ENCODE measurements around the gene ASTN2.

The ASTN2 gene

GRCh38 chr9:117293206-117294114 is 121.4 kb downstream of the ASTN2 start:
- no peak for DNase-seq

DNA sequence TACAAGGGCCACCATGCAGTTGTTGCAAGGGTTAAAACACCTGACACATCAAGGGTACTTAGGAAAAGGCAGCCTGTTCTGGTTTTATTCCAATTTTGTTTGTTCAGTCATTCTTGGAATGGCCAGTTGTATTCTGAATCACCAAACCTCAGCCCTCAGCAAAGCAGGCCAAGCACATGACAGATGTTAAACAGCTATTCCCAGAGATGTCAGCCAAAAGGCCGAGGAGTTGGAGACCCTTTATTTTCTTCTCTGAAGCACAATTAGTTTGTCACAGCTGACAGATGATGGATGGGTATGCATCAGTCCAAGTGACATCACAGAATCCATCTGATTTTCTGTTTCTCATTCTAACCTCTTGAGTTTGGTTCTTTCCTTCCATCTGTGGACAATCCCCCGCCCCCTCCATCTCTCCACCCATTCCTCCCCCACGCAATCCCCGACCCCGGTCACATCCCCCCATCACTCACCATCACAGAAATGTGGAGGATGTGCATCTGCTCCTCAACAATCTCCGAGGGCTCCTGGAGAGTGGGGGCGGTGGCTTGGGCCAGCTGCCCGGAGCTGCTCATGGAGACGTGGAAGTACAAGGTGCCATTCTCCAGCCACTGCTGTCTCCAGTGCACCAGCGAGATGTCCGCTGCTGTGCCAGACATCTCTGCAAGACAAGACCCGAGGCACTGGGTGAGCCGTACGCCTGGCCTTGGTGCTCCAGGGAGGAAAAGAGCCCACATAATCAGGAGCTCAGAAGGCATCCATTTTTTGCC is 123.8 kb downstream of the ASTN2 start:
- no peak for DNase-seq

DNA sequence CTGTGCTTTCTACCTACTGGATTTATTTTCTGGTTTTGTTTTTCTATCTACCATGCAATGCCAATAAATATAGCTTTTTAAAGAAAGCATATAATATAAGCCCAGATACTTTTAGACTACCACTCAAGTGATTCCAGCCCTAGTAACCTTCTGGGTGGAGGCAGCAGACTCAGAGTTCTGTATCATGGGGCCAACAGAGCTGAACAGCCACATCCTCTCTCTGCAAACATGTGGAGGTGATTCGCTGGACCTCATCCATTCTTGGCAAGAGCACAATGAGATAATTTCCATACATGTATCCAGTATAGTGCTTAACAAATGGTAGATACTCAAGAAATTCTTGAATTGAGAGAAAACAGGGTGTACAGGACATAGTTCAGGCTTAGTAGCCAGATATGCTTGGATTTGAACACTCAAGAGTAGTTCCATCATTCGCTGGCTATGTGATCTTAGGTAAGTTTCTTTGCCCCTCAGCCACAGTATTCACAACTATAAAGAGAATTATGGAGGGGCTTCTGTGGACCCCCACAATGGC is 124.5 kb downstream of the ASTN2 start:
- no peak for DNase-seq

DNA sequence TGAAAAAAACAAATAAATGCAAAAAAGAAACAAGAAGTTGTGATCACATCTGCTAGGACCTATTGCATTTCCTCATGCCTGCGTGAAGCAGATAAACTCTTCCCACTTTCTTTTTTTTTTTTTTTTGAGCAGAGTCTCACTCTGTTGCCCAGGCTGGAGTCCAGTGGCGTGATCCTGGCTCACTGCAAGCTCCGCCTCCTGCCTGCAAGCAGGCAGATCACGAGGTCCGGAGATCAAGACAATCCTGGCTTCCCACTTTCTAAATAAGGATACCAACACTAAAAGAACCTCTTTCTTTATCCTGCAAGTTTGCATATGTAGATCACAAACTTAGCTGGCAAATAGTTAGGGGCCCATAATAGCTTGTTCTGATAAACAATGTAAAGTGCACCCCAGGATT is 128.6 kb downstream of the ASTN2 start:
- no peak for DNase-seq

GRCh38 chr9:117284414-117284813 is 130.4 kb downstream of the ASTN2 start:
- DNase-seq = no peak

- DNase-seq = no peak
Measured at GRCh38 chr9:117282541-117282940, 132.3 kb downstream of the ASTN2 start.

DNA sequence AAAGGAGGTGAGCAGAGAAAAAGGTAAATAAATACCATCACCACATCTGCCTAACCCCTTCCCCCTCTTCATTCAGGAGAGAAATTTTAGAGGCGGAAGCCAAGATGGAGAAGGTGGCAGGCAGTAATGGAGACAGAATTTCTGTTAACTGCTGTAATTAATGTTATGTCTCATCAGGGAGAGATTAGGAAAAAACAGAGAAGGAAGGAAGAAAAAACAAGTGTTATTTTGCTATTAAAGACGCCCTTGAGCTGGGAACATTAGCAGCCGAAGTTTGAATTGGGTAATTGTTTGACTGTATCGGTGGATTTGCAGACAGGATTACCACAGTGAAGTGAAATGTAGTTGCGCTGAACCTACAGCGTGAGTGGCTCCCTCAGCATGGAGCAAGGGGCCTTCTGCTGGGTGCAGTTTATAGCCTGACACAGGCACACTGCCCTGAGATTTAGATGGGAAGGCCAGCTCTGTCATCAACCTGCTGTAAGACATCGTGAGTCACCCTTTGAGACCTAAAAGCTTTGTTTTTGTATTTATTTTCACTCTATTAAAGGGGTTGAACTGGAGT is 136.3 kb downstream of the ASTN2 start:
- no peak for DNase-seq

GRCh38 chr9:117278020-117278419 is 136.8 kb downstream of the ASTN2 start:
- DNase-seq = no peak

DNA sequence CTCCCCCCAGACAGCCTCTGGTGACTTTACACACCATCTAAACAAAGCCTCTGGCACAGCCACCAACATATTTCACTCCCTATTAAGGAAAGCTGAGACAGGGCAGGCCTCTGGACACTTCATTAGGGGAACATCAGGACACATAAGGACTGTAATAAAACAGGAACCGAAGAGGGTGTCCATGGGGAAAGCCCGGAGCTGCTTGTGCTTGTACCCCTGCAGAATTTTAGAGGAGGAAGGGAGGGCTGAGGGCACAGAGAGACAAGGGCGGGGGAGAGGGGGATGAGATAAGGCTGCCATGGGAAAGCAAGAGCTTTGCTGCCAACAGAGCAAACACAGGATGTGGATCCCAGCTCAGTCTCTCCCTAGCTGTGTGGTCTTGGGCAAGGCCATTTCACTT is 138.4 kb downstream of the ASTN2 start:
- no peak for DNase-seq

GRCh38 chr9:117273612-117274011 is 141.2 kb downstream of the ASTN2 start:
- no peak for DNase-seq

DNA sequence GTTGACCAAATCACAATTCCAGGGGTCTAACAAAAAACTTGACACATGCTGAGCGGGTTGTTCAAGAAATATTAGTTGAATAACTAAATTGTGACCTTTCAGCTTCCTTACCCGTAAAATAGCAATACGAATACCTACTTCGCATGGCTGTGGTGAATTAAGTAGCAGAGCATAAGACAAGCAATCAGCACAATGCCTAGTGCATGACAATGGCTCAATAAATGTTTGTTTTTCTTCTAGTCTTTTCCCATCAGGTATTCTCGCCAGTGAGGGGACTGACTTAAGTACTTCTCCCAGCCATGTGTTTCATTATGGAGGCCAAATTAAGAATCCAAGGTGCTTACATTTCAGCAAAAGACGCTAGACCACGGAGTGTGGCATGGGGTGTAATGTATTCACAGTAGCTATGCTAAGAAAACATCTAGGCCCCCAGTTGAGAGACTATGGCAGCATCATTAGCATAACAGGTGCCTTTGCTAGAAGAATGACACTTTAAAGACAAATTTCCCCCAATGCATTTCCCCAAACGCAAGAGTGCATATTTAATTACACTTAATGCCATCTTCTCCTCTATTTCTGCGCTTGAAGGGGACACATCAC is 145.9 kb downstream of the ASTN2 start:
- DNase-seq = no peak

DNA sequence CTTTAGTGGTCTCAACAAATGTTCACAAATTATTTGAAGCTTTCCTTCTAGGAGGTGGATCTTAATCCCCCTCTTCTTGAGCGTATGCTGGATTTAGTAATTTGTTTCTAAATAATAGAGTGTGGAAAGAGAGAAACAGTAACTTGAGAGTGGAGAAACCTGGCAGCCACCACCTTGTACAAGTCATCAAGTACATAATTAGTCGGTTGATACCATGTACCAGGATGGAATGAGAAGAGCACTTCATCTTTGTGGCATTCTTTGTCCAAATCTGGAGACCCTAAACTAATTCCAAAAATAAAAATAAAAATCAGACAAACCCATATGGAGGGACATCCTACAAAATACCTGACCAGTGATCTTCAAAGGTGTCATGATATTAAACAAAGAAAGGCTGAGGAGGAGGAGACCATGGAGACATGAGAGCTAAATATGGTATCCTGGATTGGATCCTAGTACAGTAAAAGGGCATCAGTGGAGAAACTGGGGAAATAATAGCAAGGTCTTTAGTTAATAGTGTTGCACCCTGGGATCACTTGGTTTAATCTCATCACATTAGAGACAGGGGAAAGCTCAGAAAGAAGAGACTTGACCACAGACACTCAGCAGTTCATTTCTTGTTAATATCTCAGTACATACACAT is 147.9 kb downstream of the ASTN2 start:
- DNase-seq = no peak

DNA sequence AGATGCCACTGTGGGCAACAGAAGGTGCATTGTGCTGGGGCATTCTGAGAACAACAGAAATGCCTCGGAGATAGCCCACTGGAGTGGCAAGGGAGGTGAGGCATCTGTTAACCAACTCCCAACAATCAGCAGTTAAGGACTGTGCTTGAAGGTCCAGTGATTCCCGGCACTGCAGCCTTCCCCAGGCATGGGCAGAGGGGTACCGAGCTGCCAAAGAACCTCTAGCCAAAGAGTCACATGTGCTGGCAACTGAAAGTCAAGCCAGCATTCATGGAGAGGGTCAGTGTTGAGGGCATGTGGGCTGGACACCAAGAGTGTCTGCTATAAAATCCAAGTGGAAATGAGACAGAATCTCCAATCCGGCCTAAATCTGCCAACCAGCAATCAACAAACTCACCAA is 149.6 kb downstream of the ASTN2 start:
- no peak for DNase-seq

- DNase-seq = no peak
Measured at GRCh38 chr9:117258184-117258866, 156.5 kb downstream of the ASTN2 start.

- no peak for DNase-seq
Measured at GRCh38 chr9:117253261-117253660, 161.6 kb downstream of the ASTN2 start.

- DNase-seq = no peak
Measured at GRCh38 chr9:117250610-117251215, 164.1 kb downstream of the ASTN2 start.

GRCh38 chr9:117249799-117250198 is 165.1 kb downstream of the ASTN2 start:
- DNase-seq = no peak

- no peak for DNase-seq
Measured at GRCh38 chr9:117247266-117247665, 167.6 kb downstream of the ASTN2 start.

DNA sequence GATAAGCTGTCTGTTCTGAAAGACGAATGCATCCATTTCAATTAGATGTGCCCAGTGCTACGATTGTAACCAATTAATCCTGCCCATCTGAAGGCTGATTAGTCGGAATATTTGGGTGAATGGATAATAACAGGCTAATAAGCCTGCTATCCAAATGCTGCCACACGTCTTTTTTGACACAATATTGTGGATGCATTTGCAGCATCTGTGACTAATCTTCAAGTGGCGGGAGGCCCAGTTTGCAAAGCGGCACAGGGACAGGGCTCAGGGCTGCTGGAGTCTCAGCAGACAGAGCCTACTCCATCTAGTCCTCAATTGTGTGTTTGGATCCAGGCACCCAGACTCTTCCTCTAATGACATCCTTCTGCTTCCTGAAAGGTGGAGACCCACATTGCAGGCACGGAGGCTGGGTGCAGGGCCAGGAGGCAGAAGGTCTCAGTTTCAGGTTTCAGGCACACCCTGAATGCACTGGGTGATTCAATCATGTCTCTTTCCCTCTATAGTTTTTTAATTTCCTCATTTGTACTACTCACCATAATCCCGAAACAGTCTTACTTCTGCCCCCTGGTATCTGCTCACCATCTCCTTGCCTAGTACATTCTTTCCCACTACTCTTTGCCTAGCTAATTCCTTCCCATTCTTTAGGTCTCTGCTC is 169.6 kb downstream of the ASTN2 start:
- DNase-seq = no peak

DNA sequence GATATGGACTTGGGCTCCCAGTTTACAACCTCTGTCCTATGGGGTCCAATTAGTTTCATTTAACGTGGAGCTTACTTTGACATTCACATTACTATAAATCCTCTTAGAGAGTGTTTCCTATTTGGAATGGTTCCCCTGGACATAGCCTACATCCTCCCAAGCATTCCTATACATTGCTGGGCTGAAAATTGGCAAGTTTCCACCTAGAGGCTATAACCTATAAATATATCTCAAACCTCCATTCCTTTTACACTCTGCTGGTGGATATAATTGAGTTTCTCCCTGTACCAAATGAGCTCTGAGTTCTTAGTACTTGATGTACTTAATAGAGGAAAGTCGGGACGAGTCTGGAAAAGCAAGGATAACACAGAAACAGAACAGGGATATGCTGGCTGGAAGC is 172.8 kb downstream of the ASTN2 start:
- DNase-seq = no peak

DNA sequence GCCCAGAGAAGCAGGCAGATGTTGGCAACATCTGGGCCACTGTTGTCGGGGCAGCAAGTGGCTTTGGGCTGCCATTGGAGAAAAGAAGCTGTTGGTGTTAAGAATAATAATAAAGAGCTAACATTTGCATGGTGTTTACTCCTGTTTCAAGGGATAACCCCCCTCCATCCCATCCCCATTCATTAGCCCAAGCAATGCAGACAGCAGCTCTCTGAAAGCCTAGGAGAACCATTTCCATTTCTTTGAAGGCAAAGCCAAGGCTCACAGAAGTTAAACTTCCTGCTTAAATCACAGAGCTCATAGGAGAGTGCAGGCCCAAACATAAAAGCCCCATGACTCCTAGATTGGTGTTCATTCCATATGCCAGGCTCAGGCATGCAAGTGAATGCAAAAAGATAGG is 175.4 kb downstream of the ASTN2 start:
- DNase-seq = no peak
